DOHH2 (cell line): ENCODE measurements around the gene DOCK9.

Experiments used
- EZH2phosphoT487 ChIP-seq: fragments of 200-600 bp; sonication (generic); IDR thresholded peaks from 2 replicates; pipeline ENCODE4 v1.6.1; 2017; ENCODE audit warnings: borderline replicate concordance, mild to moderate bottlenecking, antibody characterized with exemption, low read length, moderate library complexity, mixed read lengths
- TF ChIP-seq, protein P1 (sequence below): fragments of 200-600 bp; sonication (generic); IDR thresholded peaks from one replicate; pipeline ENCODE4 v1.5.1; 2014; ENCODE audit warnings: antibody characterized with exemption, mild to moderate bottlenecking, low read depth, low read length; ENCODE audit not compliant: poor library complexity, severe bottlenecking

DNA sequence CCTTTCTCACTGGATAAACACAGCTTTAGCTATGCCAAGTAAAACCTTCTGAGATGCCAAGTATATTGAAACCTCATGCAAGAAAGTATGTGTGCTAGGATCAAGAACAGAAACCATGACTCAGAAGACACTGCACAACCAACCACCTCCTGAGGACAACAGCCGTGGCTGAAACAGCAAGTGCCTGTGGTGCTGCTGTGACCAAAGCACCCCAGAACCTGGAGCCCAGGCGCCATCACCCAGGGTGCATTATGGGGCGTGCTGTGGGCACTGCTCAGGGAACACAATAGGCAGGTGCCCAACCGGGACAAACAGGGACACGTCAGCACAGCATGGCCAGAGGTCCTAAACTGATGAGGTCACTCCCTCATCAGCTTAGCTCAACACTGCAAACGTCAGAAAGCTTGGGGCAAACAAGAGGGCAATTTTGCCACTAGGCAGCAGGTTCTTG, 124.1 kb downstream of the DOCK9 start:
- TF ChIP-seq, protein P1, sequence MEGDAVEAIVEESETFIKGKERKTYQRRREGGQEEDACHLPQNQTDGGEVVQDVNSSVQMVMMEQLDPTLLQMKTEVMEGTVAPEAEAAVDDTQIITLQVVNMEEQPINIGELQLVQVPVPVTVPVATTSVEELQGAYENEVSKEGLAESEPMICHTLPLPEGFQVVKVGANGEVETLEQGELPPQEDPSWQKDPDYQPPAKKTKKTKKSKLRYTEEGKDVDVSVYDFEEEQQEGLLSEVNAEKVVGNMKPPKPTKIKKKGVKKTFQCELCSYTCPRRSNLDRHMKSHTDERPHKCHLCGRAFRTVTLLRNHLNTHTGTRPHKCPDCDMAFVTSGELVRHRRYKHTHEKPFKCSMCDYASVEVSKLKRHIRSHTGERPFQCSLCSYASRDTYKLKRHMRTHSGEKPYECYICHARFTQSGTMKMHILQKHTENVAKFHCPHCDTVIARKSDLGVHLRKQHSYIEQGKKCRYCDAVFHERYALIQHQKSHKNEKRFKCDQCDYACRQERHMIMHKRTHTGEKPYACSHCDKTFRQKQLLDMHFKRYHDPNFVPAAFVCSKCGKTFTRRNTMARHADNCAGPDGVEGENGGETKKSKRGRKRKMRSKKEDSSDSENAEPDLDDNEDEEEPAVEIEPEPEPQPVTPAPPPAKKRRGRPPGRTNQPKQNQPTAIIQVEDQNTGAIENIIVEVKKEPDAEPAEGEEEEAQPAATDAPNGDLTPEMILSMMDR, result no peak
- no peak for TF ChIP-seq EZH2phosphoT487
